Measurements from ENCODE around the gene SRP68. TPM values are rescaled to one million over a fixed set of nuclear protein-coding genes. Genes with fewer than 3 reads are reported as not detected.

SRP68 gene
- total and polyA plus RNA-seq, 2 of the 4 experiments (the other 2 are of a cell fraction), result 47.1 to 82.6 TPM

- Histone ChIP-seq H3K56ac (ENCODE audit: extremely low read depth, insufficient read depth, low read length) (no peak overlapping the region), H3K23ac (ENCODE audit: low read depth, low read length) (0 out of 2 replicates have a peak overlapping the region, but pooled peaks have one; percentile 56), H3K9me3 (ENCODE audit: control insufficient read depth, insufficient read depth, low read length) (no peaks in the 10 kb centered on the region), H2AK9ac (replicated peaks; ENCODE audit: low read depth, low read length, poor library complexity) (peak overlapping the region; percentile 19), H3K36me3 (ENCODE audit: control insufficient read depth, insufficient read depth, low read length) (peaks cover 66% of the 10 kb centered on the region), H3K27ac (ENCODE audit: insufficient read depth, low read length) (no peak overlapping the region), H3K14ac (replicated peaks; ENCODE audit: low read depth, low read length) (no peak overlapping the region), H3K18ac (ENCODE audit: low read depth, low read length) (no peak overlapping the region), H3K27me3 (ENCODE audit: control insufficient read depth, insufficient read depth, low read length) (no peaks in the 10 kb centered on the region), H4K5ac (ENCODE audit: low read depth, low read length) (no peak overlapping the region), H2AFZ (replicated peaks; ENCODE audit: low read length, poor library complexity) (no peak overlapping the region), H2BK120ac (ENCODE audit: low read depth, low read length) (no peak overlapping the region), H4K20me1 (ENCODE audit: insufficient read depth, low read length) (peaks cover 30% of the 10 kb centered on the region), H2BK5ac (ENCODE audit: low read depth, low read length, poor library complexity, severe bottlenecking) (no peak overlapping the region), H3K79me1 (ENCODE audit: low read depth in 1 of 2, low read length in 2 of 2) (peaks cover 7 to 65% of the 10 kb centered on the region in 2 experiments), H3K4me2 (ENCODE audit: low read depth, low read length) (no peak overlapping the region), H3K9ac (ENCODE audit: low read depth, low read length) (no peak overlapping the region), H3K9me1 (ENCODE audit: insufficient read depth, low read length) (peaks cover 21% of the 10 kb centered on the region), H4K91ac (ENCODE audit: insufficient read depth, low read depth, low read length) (no peak overlapping the region), H3K4me1 (ENCODE audit: control insufficient read depth, insufficient read depth, low read length) (no peaks in the 10 kb centered on the region; the same call in 1 of the 2 replicates), H2BK15ac (ENCODE audit: low read depth, low read length) (no peak overlapping the region), H4K8ac (ENCODE audit: low read depth in 2 of 2, low read length in 2 of 2) (no peak overlapping the region), H3K4ac (ENCODE audit: low read depth, low read length) (no peak overlapping the region), H2AK5ac (ENCODE audit: low read depth, low read length) (no peak overlapping the region), H3K4me3 (ENCODE audit: insufficient read depth, low read depth, low read length) (no peak overlapping the region), H2BK20ac (ENCODE audit: low read depth, low read length) (no peak overlapping the region)
- no peak for ATAC-seq (ENCODE audit: low read depth)
- TF ChIP-seq RFX5 (IDR thresholded peaks at IDR 0.05; ENCODE audit: low read depth, low read length), result no peak
- no peak for TF ChIP-seq BHLHE40 (IDR thresholded peaks at IDR 0.05; ENCODE audit: low read depth, low read length)
- no peak for TF ChIP-seq RCOR1 (IDR thresholded peaks at IDR 0.05; ENCODE audit: insufficient replicate concordance, low read length)
- no peak for TF ChIP-seq NFE2L2 (IDR thresholded peaks at IDR 0.05; ENCODE audit: low read depth, low read length)
- no peak for TF ChIP-seq RAD21 (IDR thresholded peaks at IDR 0.05; ENCODE audit: low read length)
- no peak for TF ChIP-seq CTCF (conservative IDR thresholded peaks at IDR 0.05; ENCODE audit: low read depth, low read length)
- no peak for TF ChIP-seq CEBPB (IDR thresholded peaks at IDR 0.05; ENCODE audit: low read depth, low read length)
- TF ChIP-seq CHD1 (IDR thresholded peaks at IDR 0.05; ENCODE audit: low read depth, low read length), result no peak
- TF ChIP-seq USF2 (IDR thresholded peaks at IDR 0.05; ENCODE audit: low read depth, low read length), result no peak
- TF ChIP-seq MAFK (IDR thresholded peaks at IDR 0.05; ENCODE audit: low read depth, low read length), result no peak
- TF ChIP-seq MXI1 (IDR thresholded peaks at IDR 0.05; ENCODE audit: borderline replicate concordance, low read depth, low read length), result no peak
- no peak for DNase-seq
- WGBS, 2 experiments (ENCODE audit: extremely low coverage in 2 of 2, insufficient read length in 1 of 2), result 100% methylated on average over 7 of the region's 15 CpGs; no CpG with 5 or more reads in 1 of the 2 experiments
- no TSS peak for BruUV-seq (replicated peaks)
- ChIA-PET POLR2A (ENCODE audit: unreplicated experiment) (no interaction called here), CTCF (no interaction called here)
- dilution Hi-C loops (cut with HindIII; ENCODE audit: low sequenced_read_pairs, unreplicated experiment), result no loop called here
- in situ Hi-C loops (cut with MboI; ENCODE audit: low sequenced_read_pairs), result no loop called here
- intact Hi-C loops (cut with micrococcal nuclease), result no loop called here
Measured at GRCh38 chr17:76049836-76050537, 22.3 kb downstream of the SRP68 start.

All from IMR-90 (cell line).